GM19372 (cell line): Measurements from ENCODE around the gene ATOH8.

Experiments
- ATAC-seq: cut with Tn5 transposase; IDR thresholded peaks from one replicate; pipeline ENCODE4 v1.9.1; 2021; ENCODE audit warnings: mild to moderate bottlenecking, low read depth, moderate library complexity; ENCODE audit not compliant: unreplicated experiment

ATOH8 gene

DNA sequence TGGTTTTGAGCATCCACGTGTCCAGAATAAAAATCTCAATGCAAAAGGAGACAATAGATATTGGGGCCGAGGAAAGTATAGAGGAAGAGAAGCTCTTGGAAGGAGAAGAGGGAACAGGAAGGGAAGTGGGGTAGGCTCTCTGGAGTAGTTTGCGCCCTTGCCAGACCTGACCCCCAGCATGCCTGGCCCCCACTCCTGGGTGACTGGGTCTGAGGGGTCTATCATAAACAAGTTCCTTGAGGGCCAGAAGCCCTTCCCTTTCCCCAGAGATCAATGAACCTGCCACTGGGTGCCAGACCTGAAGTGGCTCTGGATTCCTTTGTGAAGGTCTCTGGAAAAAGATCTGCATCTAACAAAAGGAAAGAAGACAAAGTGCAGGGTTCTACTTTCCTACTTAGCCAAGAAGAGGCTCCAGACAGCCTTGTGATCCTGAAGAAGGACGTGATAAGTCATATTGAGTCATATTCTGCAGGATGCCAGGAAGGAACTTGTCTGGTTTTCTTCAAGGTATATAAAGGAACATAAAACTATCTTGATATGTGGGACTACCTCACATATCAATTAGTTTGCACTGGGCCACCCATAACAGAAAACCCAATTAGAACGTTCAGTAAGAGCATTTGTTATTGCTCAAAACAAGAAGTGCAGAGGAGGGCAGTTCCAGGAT lies 18.7 kb upstream of the ATOH8 start:
- no peak for ATAC-seq

DNA sequence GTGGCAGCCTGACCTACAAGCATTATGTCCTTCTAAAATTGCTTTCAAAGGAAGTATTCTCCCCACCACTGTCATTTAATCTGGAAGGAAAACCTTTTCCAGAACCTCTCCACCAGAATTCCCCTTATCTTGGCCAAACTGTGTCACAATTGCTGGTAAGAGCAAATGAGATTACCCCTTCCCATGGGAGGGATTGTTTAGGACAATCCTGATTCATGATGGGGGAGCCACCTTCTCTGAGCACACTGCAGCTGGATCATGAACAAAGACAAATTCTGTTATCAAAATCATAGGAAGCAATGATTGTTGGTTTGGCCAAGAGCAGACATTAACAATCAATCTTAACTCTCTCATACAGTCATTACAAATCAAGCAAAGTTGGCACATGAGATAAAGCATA lies 18.1 kb upstream of the ATOH8 start:
- ATAC-seq: no peak

DNA sequence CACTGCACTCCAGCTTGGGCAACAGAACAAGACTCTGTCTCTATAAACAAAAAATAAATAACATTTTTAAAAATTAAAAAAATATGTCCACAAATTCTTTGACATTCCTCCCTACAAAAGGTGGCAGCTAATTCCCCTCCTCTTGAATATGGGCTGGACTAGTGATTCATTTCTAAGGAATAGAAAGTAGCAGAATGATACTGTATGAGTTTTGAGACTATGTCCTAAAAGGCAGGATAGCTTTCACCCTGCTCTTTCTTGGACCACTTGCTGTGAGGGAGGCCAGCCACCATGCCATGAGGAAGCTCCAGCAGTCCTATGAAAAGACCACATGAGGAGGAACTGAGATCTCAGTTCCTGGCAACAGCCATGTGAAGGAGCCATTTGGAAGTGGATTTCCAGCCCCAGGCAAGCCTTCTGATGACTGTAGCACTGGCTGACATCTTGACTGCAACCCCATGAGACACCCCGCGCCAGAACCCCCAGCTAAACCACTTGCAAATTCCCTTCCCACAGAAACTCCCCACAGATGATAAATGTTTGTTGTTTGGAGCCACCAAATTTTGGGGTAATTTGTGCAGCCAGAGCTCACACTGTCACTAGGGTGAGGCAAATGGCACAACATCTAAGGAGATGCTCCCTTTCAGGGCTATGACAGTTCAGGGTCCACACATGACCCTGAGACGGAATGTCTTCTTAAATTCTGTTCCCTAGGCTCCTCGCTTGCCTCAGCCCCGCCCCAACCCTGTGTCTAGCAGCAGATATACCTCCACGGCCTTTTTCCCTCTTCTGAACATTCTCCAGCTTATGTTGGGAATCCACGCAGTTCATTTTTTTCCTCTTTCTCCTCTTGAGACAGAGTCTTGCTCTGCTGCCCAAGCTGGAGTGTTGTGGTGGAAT lies 17.1 kb upstream of the ATOH8 start:
- ATAC-seq: no peak

DNA sequence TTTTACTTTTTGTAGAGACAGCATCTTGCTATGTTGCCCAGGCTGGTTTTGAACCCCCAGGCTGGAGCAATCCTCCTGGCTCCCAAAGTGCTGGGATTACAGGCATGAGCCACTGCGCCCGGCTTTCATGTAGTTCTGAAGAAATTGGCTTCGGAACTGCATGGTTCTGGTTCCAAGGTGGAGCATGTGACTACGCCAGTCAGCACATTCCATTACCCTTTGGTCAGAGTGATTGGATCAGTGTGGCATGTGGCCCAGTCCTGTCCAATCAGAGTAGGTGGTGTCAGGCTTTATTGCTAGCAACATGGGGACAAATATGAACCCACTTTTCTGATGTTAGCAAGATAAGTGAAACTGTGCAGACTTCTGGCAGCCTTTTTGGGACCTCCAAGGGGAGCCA lies 16.3 kb upstream of the ATOH8 start:
- ATAC-seq: no peak

DNA sequence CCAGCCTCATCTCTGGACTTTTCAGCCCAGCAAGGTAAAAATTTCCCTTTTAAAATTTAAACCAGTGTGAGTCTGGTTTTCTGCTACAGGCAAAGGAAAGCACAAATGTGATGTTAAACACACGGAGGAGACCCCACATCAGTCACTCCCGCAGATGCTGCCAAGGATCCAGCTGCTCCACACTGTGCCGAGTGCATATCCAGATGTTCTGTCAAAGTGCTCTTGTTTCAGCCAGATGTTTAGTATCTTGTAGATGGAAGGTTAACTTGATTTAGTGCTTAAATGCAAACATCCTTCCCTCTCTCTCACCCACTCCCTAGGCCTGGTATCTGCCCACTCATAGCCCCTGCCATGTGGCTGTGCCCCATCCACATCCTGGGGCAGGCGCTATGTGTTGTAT lies 15.8 kb upstream of the ATOH8 start:
- no peak for ATAC-seq

DNA sequence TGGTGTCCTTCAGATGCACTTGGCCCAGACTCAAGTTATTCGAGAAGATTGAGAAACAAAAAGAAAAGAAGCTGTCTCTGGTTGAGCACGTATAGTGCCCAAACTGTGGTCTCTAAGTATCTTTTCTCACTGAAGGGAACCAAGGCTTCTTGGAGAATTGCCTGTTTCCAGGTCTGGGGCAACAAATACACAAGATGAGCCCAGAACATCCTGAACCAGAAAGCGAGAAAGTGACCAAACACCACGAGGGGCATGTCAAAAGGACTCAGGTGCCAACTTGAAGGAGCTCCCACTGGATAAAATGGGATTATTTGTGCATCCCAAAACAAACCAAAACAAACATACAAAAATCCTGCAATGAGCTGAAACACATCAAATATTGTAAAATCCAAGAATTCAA lies 13.6 kb upstream of the ATOH8 start:
- ATAC-seq: no peak

DNA sequence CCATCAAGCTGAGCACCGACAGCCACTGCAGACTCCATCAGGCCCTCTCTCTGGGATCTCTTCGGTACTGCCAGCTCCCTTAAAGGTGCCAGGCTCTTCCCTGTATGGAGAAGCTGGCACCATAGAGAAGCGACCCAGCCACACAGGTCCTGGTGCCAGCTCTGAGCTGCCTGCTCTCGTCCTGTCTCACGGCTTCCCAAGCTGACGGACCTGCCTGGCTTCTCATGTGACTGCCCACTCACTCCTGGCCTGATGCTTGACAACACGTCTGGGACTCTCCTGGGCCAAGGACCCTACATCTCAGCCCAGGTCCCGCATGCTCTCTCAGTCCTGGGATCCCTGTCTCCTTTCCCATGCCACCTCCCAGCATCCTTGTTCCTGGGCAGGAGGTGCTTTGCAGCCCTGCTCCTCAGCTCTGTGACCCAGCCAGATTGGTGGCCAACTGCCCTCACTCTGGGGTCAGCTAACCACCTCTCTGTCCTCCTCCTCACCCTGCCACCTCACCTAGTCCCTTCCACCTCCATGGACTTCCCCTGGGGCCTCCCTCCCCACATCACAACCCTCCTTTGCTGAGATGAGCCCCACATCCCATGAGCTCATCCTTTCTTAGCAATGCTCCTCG lies 12.5 kb upstream of the ATOH8 start:
- ATAC-seq: no peak

DNA sequence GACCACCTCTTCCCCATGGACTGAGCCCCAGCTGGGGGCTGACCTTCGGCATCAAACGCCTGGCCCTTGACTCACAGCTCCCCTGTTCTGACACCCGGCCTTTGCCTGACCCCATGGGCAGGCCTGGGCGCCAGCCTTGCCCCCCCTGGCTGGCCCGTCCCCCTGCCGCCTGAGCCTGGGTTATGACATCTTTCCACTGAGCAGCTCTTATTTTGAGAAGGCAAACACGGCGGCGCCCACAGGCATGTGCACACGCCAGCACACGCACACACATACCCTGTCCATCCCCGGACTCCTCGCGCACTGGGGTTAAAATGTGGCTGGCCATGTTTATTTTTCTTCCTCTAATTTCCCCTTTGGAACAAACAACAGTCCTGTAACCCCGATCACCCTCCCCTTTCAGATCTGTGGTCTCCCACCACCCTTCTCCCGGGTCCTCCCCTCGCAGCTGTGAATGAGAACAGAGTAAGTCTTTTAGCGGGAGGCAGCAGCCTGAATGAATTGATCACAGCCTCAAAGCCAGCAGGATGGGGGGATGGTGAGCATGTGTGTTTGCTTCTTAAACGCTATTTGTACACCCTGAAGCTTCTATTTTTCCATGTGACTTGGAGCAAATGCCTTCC lies 11.8 kb upstream of the ATOH8 start:
- ATAC-seq: no peak

DNA sequence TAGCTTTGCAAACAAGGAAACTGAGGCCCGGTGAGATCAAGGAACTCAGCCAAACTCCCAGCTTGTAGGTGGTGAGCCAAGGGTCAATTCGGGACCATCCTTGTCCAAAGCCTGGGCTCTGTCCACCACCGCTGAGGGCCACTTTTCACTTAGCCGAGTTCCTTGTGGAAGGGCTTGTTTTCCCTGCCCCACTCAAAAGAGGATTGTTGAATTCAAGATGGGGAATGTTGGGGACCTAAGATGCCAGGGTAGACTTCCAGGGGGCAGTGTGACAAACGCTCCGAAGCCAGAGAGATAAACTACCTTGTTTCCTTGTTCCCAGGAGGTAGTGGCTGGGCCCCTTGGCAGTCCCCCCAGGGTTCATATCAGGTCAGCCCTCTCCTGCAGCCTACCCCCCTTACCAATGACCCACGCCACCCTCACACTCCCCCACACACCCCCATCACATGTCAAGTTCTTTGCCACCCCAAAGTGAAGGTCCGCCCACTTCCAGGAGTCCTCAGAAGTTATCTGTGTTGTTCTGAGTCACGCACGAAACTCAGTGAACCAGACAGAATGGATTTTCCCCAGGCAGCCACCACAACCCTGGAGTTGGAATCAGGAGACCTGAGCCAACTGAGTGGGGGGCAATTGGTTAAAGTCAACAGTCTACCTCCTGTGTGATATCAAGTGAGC lies 10.3 kb upstream of the ATOH8 start:
- ATAC-seq: no peak

DNA sequence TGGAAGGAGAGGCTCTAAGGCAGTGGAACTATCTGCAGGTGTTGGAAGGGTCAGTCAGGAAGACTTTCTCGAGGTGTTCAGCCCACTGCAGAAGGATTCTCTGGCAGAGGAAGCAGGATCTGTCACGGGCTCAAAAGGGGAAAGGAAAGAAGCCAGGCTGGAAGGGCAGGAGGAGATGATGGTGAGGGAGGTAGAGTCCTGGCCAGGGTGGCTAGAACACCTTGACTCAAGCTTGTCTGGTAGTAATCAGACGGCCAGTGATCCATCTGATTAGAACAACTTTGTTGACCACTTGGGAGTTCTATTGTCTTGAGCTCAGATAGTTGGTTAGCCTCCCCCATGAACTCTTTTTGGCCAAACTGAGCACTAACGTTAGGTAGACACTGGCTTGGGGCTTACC lies 9.7 kb upstream of the ATOH8 start:
- ATAC-seq: no peak

DNA sequence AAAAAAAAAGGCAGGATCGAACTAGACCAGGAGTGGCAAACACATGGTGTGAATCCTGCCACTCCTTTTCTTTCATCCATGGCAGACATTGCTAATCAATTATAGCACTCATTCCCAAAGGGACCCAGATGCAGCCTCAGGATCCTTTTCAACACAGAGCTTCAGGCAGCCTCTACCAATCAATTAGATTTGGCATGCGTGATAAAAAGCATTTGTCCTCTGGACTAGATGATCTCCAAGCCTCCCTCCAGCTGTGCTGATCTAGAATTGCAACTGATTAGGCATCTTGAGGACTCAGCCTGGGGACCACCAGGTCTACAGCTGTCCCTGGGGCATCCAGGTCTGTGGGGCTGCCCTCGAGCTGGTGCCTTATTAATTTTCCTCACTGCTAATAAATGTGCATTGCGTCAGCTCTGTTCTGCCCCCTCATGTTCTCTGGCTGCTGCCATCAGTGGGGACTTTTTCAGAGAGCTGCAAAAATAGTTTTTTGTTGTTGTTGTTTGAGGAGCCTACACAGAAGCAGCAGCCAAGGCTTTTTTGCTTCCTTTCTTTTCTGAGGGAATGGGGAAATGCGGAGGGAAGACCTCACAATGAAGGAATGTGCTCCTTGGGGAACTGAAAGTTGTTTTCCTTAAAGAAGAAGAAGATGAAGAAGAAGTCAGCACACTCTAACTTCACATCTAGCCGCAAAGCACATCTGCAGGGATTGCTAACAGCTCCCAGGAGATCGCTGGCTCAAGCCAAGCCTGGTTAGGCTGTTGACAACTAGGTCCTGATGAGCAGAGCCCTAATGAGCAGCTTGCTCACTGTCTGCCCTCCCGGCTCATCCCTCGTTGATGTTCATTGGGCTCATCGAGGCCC lies 8.8 kb upstream of the ATOH8 start:
- no peak for ATAC-seq

DNA sequence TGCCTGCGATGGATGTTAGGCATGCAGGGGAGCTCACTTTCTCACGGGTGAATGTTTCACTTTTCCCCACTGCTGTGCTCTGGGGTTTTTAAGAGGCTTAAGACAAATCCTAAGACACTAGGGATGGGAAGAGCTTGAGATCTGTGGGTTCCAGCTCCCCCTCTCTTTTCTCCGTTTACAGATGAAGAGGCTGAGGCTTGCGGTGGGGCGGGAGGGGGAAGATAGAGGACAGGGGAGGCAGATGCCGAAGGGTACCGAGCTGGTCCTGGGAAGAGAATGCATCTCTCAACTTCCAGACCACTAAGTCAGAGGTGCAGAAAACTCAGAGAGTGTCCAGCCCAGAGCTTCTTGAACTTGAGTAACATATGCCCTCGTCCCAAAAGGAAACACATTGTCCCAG lies 8.2 kb upstream of the ATOH8 start:
- ATAC-seq: no peak

DNA sequence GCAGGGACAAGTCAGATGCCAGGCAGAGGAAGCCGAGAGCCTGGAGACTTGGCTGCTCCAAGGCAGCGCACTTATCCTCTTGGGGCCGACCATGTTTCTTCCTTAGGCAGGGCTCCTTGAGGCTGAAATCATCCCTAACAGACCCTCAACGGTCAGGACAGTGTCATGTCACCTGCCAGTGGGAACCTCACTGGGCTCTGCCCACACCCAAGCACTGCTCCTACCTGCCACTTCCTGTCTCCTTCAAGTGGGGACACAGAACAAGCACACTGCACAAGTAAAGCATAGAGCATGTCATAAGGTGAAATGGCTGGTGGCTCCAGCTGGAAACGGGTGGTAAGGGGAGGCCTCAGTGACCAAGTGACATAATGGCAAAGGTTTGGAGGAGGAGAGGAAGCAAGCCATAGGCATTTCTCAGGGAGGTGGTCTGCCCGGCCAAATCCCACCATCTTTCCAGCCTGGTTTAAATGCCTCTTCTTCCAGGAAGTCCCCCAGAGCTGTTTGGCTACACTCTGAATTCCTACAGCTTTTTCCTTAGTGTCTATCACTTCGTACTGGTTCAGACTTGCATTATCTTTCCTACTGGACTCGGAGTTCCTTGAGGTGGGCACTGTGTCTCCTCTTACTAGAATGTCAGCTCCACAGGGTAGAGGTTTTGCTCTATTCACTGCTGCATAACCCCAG lies 7.3 kb upstream of the ATOH8 start:
- no peak for ATAC-seq

DNA sequence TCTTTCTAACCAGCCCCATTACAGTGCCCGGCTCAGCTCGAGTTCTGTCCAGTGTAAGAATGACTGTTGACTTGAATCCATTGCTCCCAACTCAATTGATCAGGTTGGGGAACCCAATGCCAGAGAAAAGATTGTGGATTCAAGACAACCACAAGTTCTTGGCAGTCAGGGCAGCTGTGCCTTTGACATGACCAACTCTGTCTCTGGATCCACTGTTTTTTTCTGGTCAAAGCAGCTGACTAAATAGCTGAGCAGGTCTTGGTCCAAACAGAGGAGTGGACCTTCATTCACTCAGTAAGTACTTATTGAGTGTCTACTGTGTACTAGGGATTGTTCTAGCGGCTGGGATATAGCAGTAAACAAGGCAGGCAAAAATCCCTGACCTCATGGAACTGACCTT lies 6.3 kb upstream of the ATOH8 start:
- no peak for ATAC-seq

DNA sequence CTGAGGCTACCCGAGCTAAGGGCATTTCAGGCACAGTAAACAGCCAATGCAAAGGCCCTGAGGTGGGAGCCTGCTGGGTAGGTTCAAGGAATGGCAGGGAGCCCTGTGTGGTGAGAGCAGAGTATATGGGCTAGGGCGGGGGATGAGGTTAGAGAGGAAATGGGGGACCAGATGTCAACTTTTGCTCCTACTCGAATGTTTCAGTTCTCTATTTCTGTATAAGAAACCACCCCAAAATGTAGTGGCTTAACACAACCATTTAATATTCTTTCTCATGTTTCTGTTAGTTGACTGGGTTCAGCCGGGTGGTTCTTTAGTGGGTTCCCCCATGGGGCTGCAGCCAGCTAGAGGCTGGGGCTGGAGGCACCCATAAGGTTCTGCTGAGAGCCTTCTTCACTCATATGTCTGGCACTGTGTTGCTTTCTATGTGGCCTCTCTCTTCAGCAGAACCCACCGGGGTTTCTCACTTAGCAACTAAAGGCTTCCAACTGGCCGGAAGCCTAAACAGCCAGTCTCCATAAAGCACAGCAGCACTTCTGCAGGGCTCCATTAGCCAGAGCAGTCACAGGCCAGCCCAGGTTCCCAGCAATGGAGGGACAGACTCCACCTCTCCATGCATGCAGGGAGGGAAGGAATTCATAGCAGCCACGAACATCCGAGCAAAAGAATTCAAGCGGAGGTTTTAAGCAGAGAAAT lies 5.6 kb upstream of the ATOH8 start:
- peak; percentile 82 for ATAC-seq

DNA sequence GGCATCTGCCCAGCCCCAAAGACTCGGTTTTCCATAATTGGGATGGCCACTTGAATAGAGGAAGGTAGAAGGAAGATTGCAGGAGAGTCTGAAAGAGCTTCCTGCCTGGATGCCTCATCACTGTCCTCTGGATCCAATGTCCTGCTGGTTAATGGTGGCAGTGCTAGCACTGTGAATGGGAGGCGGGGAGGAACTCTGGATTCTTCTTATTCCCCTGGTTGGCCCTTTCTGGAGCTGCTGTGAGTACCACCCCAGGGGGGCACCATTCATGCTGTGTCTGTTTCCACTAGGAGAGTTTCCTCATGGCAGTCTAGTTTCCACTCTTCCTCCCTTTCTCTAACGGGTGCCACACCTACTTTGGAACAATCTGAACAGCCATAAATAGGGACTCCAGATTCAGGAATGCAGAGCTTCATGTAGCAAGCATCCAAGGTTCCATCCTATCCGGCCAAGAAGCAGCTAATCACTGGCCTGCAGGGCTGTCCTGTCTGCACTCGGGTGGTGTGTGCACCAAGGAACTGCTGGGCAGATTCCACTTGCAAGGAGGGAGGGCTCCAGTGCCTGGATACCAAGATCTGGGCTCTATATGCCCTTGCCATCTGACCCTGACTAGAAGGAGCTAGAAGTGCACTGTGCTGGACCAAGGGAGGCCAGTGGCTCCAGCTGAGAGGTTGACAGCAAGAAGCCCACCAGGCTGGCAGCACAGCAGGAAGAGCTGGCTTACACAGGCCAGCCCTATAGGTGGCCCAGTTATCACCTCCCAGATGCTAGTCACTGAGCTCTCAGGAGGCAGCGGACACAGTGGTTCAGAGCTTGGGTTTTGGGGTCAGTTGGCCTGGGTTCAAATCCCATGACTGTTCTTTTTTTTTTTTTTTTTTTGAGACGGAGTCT lies 4.6 kb upstream of the ATOH8 start:
- ATAC-seq: no peak
